BJ (cell line): ENCODE measurements around the gene GPT2. TPM values are rescaled to one million over a fixed set of nuclear protein-coding genes. Genes with fewer than 3 reads are reported as not detected.
"Not testable (repeated sequence)": the region's sequence is repeated elsewhere in the genome, so short reads cannot be mapped to it uniquely, and the experiment has no call there.

Experiments
- CTCF ChIA-PET: fragments of 350-600 bp; formaldehyde crosslinking; extraction: SDS; loops from one replicate; lab custom pipeline; 2021; ENCODE audit warnings: antibody characterized with exemption, inconsistent platforms; lab: Yijun Ruan, JAX
- POLR2A ChIA-PET: fragments of 300-600 bp; sonication (Branson Sonifier 250); formaldehyde crosslinking; extraction: SDS; loops from one replicate; lab custom pipeline; 2021; ENCODE audit warnings: antibody characterized with exemption; lab: Charles Lee
- DNase-seq: peaks from one replicate; pipeline ENCODE4 v3.0.0-alpha.2; 2011; ENCODE audit warnings: low read depth
- H3K27me3 ChIP-seq: 2 replicates; pipeline ENCODE4 v1.6.0; 2011; ENCODE audit warnings: low read length; ENCODE audit not compliant: control insufficient read depth, insufficient read depth
- H3K36me3 ChIP-seq: 2 replicates; pipeline ENCODE4 v1.5.1; 2011; ENCODE audit warnings: low read length; ENCODE audit not compliant: control insufficient read depth, insufficient read depth
- H3K4me3 ChIP-seq: 2 replicates; pipeline ENCODE4 v1.5.1; 2011; ENCODE audit warnings: low read depth, mild to moderate bottlenecking, control low read depth, low read length
- polyA plus RNA-seq: library from polyadenylated mRNA; depleted of rRNA; stranded (reverse); fragments of >200 nt; gene quantifications from 2 replicates; pipeline ENCODE4 v1.2.3, GENCODE V29; 2011
- TF ChIP-seq, protein P1 (sequence below): IDR thresholded peaks from 2 replicates; pipeline ENCODE4 v1.5.1; 2011; ENCODE audit warnings: low read depth, mild to moderate bottlenecking, control low read depth, inconsistent platforms, low read length, moderate library complexity; ENCODE audit not compliant: insufficient read depth

The GPT2 gene
- polyA plus RNA-seq, 1 experiment, result 34.1 TPM

DNA sequence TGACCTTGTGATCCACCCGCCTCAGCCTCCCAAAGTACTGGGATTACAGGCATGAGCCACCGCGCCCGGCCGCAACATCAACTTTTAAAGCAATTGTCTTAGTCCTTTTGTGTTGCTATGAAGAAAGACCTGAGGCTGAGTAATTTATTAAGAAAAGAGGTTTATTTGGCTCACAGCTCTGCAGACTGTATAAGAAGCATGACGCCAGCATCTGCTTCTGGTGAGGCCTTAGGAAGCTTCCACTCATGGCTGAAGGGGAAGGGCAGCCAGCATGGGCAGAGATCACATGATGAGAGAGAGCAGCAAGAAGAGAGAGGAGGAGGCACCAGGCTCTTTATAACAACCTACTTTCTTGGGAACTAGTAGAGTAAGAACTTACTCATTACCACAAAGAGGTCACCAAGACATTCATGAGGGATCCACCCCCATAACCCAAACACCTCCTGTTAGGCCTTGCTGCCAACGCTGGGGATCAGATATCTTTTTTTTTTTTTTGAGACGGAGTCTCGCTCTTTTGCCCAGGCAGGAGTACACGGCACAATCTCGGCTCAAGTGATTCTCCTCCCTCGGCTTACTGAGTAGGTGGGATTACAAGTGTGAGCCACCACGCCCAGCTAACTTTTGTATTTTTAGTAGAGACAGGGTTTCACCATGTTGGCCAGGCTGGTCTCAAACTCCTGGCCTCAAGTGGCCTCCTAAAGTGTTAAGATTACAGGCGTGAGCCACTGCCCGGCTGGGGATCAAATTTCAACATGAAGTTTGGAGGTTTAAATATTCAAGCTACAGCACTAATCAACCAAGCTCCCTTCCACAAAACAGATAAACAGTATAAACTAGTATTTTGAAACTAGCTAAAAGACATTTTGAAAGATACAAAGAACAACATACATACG lies 21.4 kb upstream of the GPT2 start:
- CTCF ChIA-PET, result interaction anchor here (0.9 to 2.6 kb wide), 6 partner anchors 9 to 47 kb away, joined by 3 to 19 read pairs (median 4); no protein-coding TSS in a partner anchor
- H3K4me3 ChIP-seq, result no peak overlapping the region
- H3K36me3 ChIP-seq, result no peaks in the 10 kb centered on the region
- POLR2A ChIA-PET, result interaction anchor here (1.1 kb wide), 1 partner anchor 21 kb away, joined by 3 read pairs; no protein-coding TSS in a partner anchor
- no peak for DNase-seq
- H3K27me3 ChIP-seq, result no peaks in the 10 kb centered on the region
- TF ChIP-seq, protein P1, sequence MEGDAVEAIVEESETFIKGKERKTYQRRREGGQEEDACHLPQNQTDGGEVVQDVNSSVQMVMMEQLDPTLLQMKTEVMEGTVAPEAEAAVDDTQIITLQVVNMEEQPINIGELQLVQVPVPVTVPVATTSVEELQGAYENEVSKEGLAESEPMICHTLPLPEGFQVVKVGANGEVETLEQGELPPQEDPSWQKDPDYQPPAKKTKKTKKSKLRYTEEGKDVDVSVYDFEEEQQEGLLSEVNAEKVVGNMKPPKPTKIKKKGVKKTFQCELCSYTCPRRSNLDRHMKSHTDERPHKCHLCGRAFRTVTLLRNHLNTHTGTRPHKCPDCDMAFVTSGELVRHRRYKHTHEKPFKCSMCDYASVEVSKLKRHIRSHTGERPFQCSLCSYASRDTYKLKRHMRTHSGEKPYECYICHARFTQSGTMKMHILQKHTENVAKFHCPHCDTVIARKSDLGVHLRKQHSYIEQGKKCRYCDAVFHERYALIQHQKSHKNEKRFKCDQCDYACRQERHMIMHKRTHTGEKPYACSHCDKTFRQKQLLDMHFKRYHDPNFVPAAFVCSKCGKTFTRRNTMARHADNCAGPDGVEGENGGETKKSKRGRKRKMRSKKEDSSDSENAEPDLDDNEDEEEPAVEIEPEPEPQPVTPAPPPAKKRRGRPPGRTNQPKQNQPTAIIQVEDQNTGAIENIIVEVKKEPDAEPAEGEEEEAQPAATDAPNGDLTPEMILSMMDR, result no peak

DNA sequence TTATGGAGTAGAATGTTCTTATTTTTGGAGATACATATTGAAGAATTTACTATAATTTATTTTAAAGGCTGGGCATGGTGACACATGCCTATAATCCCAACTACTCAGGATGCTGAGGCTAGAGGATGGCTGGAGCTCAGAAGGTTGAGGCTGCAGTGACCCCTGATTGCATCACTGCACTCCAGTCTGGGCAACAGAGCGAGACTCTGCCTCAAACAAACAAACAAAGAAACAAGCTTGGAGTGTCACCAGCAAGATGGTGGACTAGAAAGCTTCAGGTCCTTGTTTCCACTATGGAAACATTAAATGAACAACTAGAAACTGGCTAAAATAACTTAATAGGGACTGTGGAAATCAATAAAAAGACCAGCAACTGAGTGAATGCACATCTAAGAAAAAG lies 17.9 kb upstream of the GPT2 start:
- ChIA-PET POLR2A (no interaction called here), CTCF (interaction anchor here (1.3 kb wide), 1 partner anchor 12 kb away, joined by 7 read pairs; no protein-coding TSS in a partner anchor)
- Histone ChIP-seq H3K36me3 (no peaks in the 10 kb centered on the region), H3K4me3 (no peak overlapping the region), H3K27me3 (0 out of 2 replicates have a peak, but pooled peaks cover 2% of the 10 kb centered on the region)
- no peak for DNase-seq
- TF ChIP-seq, protein P1, result no peak

DNA sequence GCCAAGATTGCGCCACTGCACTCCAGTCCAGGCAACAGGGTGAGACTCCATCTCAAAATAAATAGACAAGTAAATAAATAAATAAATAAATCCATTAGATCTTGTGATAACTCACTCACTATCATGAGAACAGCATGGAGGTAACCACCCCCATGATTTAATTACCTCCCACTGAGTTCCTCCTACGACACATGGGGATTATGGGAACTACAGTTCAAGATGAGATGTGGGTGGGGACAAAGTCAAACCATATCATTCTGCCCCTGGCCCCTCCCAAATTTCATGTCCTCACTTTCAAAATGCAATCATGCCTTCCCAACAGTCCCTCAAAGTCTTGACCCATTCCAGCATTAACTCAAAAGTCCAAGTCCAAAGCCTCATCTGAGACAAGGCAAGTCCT lies 16.7 kb upstream of the GPT2 start:
- H3K36me3 ChIP-seq, DNase-seq, H3K27me3 ChIP-seq, POLR2A ChIA-PET, H3K4me3 ChIP-seq: not testable (repeated sequence)
- CTCF ChIA-PET, result interaction anchor here (1.2 kb wide), 1 partner anchor 10 kb away, joined by 6 read pairs; no protein-coding TSS in a partner anchor

DNA sequence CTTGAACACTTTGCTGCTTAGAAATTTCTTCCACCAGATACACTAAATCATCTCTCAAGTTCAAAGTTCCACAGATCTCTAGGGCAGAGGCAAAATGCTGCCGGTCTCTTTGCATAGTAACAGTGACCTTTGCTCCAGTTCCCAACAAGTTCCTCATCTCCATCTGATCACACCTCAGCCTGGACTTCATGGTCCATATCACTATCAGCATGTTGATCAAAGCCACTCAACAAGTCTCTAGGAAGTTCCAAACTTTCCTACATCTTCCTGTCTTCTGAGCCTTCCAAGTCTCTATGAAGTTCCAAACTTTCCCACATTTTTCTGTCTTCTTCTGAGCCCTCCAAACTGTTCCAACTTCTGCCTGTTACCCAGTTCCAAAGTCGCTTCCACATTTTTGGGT lies 15.3 kb upstream of the GPT2 start:
- not testable (repeated sequence) for DNase-seq

DNA sequence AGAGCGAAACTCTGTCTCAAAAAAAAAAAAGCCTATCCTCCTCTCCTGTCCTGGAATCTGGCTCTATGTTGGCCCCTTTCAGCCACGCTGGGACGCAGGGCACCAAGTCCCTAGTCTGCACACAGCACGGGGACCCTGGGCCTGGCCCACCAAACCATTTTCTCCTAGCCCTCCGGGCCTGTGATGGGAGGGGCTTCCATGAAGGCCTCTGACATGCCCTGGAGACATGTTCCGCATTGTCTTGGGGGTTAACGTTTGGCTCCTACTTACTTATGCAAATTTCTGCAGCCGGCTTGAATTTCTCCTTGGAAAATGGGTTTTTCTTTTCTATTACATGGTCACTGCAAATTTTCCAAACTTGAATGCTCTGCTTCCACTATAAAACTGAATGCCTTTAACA lies 12.6 kb upstream of the GPT2 start:
- no peak overlapping the region for H3K4me3 ChIP-seq
- no peak for DNase-seq
- POLR2A ChIA-PET, result no interaction called here
- CTCF ChIA-PET, result interaction anchor here (0.6 kb wide), 1 partner anchor 32 kb away, joined by 6 read pairs; no protein-coding TSS in a partner anchor
- no peaks in the 10 kb centered on the region for H3K36me3 ChIP-seq
- 0 out of 2 replicates have a peak, but pooled peaks cover 2% of the 10 kb centered on the region for H3K27me3 ChIP-seq
- TF ChIP-seq, protein P1, result no peak

More for the DNA sequence above, 15.3 kb upstream of the GPT2 start:
- H3K27me3 ChIP-seq, H3K36me3 ChIP-seq, H3K4me3 ChIP-seq, CTCF ChIA-PET, POLR2A ChIA-PET: not testable (repeated sequence)

DNA sequence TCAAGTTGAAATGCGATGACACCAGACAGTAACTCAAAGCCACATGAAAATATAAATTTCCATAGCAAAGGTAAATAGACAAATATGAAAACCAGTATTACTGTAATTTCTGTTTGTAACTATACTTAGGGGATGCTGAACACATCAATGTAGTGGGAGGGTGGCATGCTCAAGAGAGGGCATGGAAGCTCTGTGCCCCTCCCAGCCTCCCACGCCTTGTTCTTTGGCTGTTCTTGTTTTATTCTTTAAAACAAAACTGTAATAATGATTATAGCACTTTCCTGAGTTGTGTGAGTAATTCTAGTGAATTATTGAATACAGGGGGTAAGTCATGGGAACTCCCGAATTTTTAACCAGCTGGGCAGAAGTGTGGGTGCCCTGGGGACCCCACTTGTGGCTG lies 11.0 kb upstream of the GPT2 start:
- ChIA-PET CTCF (interaction anchor here (1.1 kb wide), 2 partner anchors 10 to 165 kb away, joined by 3 read pairs; no protein-coding TSS in a partner anchor), POLR2A (no interaction called here)
- no peak overlapping the region for H3K4me3 ChIP-seq
- TF ChIP-seq, protein P1, result no peak
- 0 out of 2 replicates have a peak, but pooled peaks cover 2% of the 10 kb centered on the region for H3K27me3 ChIP-seq
- DNase-seq, result no peak
- H3K36me3 ChIP-seq, result no peaks in the 10 kb centered on the region
